H1 (cell line): ENCODE data around the gene ACTN3. TPM values are rescaled to one million over a fixed set of nuclear protein-coding genes. Genes with fewer than 3 reads are reported as not detected.

Source experiments
- CEBPB ChIP-seq: IDR thresholded peaks from 2 replicates; pipeline ENCODE4 v1.6.1; 2012; ENCODE audit warnings: low read depth, low read length
- CHD7 ChIP-seq: fragments of 300-600 bp; sonication (generic); IDR thresholded peaks from 2 replicates; pipeline ENCODE4 v1.7.1; 2012; ENCODE audit warnings: low read length, moderate library complexity, mild to moderate bottlenecking, inconsistent platforms; ENCODE audit not compliant: insufficient replicate concordance
- CTBP2 ChIP-seq: IDR thresholded peaks from 2 replicates; pipeline ENCODE4 v1.7.0; 2011; ENCODE audit warnings: borderline replicate concordance, mild to moderate bottlenecking, moderate library complexity, mixed read lengths, low read length; ENCODE audit not compliant: insufficient read depth, insufficient read length
- POU5F1 ChIP-seq: IDR thresholded peaks from 2 replicates; pipeline ENCODE4 v1.6.1; 2011; ENCODE audit warnings: low read depth, mild to moderate bottlenecking, low read length, moderate library complexity
- RNF2 ChIP-seq: fragments of 200-900, 300-1000 bp; sonication (generic); IDR thresholded peaks from 2 replicates; pipeline ENCODE4 v1.7.1; 2016; ENCODE audit warnings: borderline replicate concordance, low read depth, mild to moderate bottlenecking, antibody characterized with exemption, low read length; ENCODE audit not compliant: poor library complexity, severe bottlenecking; ENCODE audit errors: missing control alignments
- SIX5 ChIP-seq: IDR thresholded peaks from 2 replicates; pipeline ENCODE4 v1.6.1; 2011; ENCODE audit warnings: mild to moderate bottlenecking, low read depth, low read length
- SP4 ChIP-seq: IDR thresholded peaks from 2 replicates; pipeline ENCODE4 v1.6.1; 2012; ENCODE audit warnings: low read length, inconsistent platforms
- SRF ChIP-seq: IDR thresholded peaks from 2 replicates; pipeline ENCODE4 v1.6.1; 2011; ENCODE audit warnings: mild to moderate bottlenecking, low read depth, low read length, moderate library complexity
- SUZ12 ChIP-seq: fragments of 200-600 bp; sonication (generic); IDR thresholded peaks from 2 replicates; pipeline ENCODE4 v1.6.1; 2012; ENCODE audit warnings: mild to moderate bottlenecking, inconsistent platforms, low read length, moderate library complexity, mixed read lengths
- YY1 ChIP-seq: IDR thresholded peaks from 2 replicates; pipeline ENCODE4 v1.6.1; 2011; ENCODE audit warnings: low read depth, mild to moderate bottlenecking, low read length
- polyA plus RNA-seq, 7 experiments: library from polyadenylated mRNA; depleted of rRNA in 3 of 7; stranded (reverse) in 5 of 7; unstranded in 2 of 7; fragments of >200 nt in 5 of 7; fragments of 200-250 nt in 2 of 7; gene quantifications; 1 replicate in 5 of 7; 2 replicates in 1 of 7; 4 replicates in 1 of 7; pipeline versions ENCODE4 v1.2.1 to v1.2.3, GENCODE V29; 2011 to 2013; ENCODE audit warnings: missing spikeins in 2 of 7, mixed read lengths in 2 of 7
- total RNA-seq: library from RNA; stranded (reverse); fragmentation: NEBNext Ultra II Directional; extraction: Animal tissue kit (Norgen Biotek cat#: 25700); gene quantifications from 2 replicates; pipeline ENCODE4 v1.2.1, GENCODE V29; 2021

ACTN3 gene
- total and polyA plus RNA-seq, 2 of the 8 experiments (the other 6 are each of a cell fraction or from before 2014, with no cell fraction given): 30.8 to 36.7 TPM

DNA sequence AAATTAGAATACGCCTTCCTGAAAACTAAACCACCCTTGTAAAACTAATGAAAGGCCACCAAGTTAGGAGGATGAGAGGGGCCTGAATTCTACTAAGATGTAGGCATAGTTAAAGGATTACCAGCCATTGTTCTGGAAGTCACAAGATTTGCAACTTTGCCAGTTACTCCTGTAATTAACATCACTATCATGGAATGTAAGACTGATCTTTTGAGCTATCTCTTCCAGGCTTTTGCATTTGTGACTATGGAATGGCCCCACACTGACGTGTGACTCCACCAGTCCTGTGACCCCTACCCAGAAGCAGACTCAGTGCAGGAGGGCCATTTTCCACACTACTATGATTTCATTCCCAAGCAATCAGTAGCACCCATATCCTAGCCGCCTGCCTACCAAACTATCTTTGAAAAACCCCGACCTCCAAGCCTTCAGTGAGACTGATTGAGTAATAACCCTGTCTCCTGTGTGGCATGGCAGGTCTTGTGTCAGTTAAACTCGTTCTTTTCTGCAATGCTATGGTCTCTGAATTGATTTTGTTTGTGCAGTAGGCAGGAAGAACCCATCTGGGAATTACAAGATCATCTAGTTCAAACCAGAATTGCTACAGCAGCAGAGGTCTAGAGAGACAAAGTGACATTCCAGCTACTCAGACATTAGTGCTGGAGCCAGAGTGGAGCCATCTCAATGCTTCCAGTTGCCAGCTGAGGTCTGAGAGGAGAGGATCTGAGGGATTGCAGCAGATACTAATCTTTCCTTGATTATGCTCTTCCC is 23.6 kb downstream of the ACTN3 start (continued):
- no peak for TF ChIP-seq CHD7
- no peak for TF ChIP-seq CTBP2
- no peak for TF ChIP-seq RNF2
- TF ChIP-seq POU5F1: no peak
- TF ChIP-seq SUZ12: no peak
- no peak for TF ChIP-seq SIX5
- peak; percentile 49; the same call in 1 of the 2 replicates for TF ChIP-seq CEBPB
- TF ChIP-seq SP4: no peak
- TF ChIP-seq SRF: no peak
- no peak for TF ChIP-seq YY1
